Activated naive CD4-positive, alpha-beta T cell treated with anti-CD3 and anti-CD28 coated beads, Interleukin-2, amount 10 ng/mL, durations not matched to agents 7 days and 5 days (primary cell): ENCODE data around the gene MIXL1.

Experiments used
- CTCF ChIA-PET: fragments of 350-600 bp; sonication (Branson Sonifier 250); formaldehyde crosslinking; loops from one replicate; lab custom pipeline; 2021; ENCODE audit warnings: antibody characterized with exemption; lab: Charles Lee
- DNase-seq: peaks from one replicate; pipeline ENCODE4 v3.0.0-alpha.2; 2020
- H3K27ac Mint-ChIP-seq: one replicate; pipeline ENCODE4 v1.8.0; 2021; ENCODE audit warnings: mild to moderate bottlenecking, moderate library complexity, mixed read lengths
- H3K27me3 Mint-ChIP-seq: one replicate; pipeline ENCODE4 v1.8.0; 2021; ENCODE audit warnings: mild to moderate bottlenecking, mixed read lengths
- H3K36me3 Mint-ChIP-seq: one replicate; pipeline ENCODE4 v1.8.0; 2021; ENCODE audit warnings: mixed read lengths
- H3K4me1 Mint-ChIP-seq: one replicate; pipeline ENCODE4 v1.8.0; 2021; ENCODE audit warnings: mixed read lengths
- H3K4me3 Mint-ChIP-seq: one replicate; pipeline ENCODE4 v1.8.0; 2021; ENCODE audit warnings: mild to moderate bottlenecking, moderate library complexity, mixed read lengths
- H3K9me3 Mint-ChIP-seq: one replicate; pipeline ENCODE4 v1.8.0; 2021; ENCODE audit warnings: mixed read lengths

Gene MIXL1

DNA sequence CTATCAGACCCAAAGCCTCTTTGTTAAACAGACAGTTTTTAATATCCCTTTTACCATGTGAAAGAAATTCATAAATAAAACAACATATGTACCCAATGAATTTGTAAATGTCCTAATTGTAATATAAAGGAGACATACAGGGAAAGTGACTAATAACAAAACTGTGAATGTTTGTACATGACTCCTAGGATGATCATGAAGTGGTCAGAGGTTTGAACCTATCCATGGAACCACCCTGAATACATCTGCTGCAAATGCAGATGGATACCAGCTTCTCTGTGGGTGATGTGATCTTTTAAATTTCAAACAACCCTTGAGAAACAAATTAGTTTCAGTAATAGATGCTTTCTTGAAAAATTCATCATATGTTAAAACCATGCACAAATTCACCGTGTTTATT is 20.2 kb upstream of the MIXL1 start:
- H3K4me3 Mint-ChIP-seq = no peak overlapping the region
- CTCF ChIA-PET = interaction anchor here (1.5 kb wide), 1 partner anchor 78 kb away, joined by 9 read pairs; no protein-coding TSS in a partner anchor
- H3K36me3 Mint-ChIP-seq = no peaks in the 10 kb centered on the region
- peaks cover 35% of the 10 kb centered on the region for H3K27me3 Mint-ChIP-seq
- H3K9me3 Mint-ChIP-seq = no peaks in the 10 kb centered on the region
- DNase-seq = no peak
- H3K4me1 Mint-ChIP-seq = no peaks in the 10 kb centered on the region
- no peak overlapping the region for H3K27ac Mint-ChIP-seq

DNA sequence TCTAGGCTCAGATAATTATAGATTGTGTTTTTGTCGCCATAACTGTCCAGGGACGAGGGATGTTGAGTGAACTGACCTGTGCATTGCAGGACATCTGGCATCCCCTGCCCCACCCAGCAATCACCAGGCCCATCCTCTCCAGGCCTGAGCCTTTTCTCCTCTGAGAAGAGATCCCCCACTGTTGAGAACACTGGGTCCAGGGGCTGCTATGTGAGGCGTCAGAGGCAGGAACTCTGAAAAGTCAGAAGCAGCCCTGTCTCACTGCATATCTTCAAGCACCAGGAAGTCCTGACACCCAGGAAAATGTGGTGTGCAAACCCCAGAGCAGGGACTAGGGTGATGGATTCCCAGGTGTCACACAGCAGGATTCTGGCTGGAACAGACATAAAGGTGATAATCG is 19.8 kb upstream of the MIXL1 start:
- no peak overlapping the region for H3K27ac Mint-ChIP-seq
- DNase-seq = no peak
- no peak overlapping the region for H3K4me3 Mint-ChIP-seq
- CTCF ChIA-PET = no interaction called here
- H3K36me3 Mint-ChIP-seq = no peaks in the 10 kb centered on the region
- H3K27me3 Mint-ChIP-seq = peaks cover 39% of the 10 kb centered on the region
- H3K9me3 Mint-ChIP-seq = no peaks in the 10 kb centered on the region
- no peaks in the 10 kb centered on the region for H3K4me1 Mint-ChIP-seq

DNA sequence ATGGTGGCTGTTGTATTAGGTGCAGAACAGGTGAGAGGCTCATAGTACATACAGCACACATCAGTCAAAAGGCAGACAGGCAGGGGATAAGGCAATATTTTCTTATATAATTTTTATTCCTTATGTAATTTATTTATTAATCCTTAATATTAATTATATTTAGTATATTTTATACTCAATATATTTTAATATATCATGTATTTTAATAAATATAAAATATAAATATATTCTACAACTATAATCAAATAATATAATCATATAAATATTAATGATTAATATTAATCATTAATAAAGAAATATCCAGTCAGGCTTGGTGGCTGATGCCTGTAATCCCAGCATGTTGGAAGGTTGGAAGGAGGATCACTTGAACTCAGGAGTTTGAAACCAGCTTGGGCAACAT is 19.3 kb upstream of the MIXL1 start:
- DNase-seq = no peak
- Mint-ChIP-seq H3K4me3 (no peak overlapping the region), H3K36me3 (no peaks in the 10 kb centered on the region), H3K27ac (no peak overlapping the region), H3K4me1 (no peaks in the 10 kb centered on the region), H3K27me3 (peaks cover 43% of the 10 kb centered on the region), H3K9me3 (no peaks in the 10 kb centered on the region)
- CTCF ChIA-PET = interaction anchor here (0.9 kb wide), 1 partner anchor 79 kb away, joined by 3 read pairs; no protein-coding TSS in a partner anchor

DNA sequence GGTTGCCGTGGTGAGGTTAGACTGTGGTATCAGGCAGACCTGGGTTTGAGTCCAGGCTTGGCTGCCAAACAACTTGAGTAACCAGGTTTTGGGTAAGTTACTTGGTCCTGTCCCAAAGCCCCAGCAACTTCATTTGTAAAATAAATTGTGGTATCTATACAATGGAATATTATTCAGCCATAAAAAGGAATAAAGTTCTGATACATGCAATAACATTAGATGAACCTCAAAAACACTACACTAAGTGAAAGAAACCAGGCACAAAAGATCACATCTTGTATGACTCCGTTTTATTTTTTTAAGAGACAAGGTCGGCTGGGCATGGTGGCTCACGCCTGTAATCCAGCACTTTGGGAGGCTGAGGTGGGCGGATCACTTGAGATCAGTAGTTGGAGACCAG is 16.4 kb upstream of the MIXL1 start:
- no peak for DNase-seq
- Mint-ChIP-seq H3K27me3 (peaks cover 37% of the 10 kb centered on the region), H3K4me1 (no peaks in the 10 kb centered on the region), H3K27ac (no peak overlapping the region), H3K9me3 (no peaks in the 10 kb centered on the region), H3K4me3 (no peak overlapping the region), H3K36me3 (no peaks in the 10 kb centered on the region)
- CTCF ChIA-PET = interaction anchor here (1.5 kb wide), 1 partner anchor 9 kb away, joined by 6 read pairs; no protein-coding TSS in a partner anchor

DNA sequence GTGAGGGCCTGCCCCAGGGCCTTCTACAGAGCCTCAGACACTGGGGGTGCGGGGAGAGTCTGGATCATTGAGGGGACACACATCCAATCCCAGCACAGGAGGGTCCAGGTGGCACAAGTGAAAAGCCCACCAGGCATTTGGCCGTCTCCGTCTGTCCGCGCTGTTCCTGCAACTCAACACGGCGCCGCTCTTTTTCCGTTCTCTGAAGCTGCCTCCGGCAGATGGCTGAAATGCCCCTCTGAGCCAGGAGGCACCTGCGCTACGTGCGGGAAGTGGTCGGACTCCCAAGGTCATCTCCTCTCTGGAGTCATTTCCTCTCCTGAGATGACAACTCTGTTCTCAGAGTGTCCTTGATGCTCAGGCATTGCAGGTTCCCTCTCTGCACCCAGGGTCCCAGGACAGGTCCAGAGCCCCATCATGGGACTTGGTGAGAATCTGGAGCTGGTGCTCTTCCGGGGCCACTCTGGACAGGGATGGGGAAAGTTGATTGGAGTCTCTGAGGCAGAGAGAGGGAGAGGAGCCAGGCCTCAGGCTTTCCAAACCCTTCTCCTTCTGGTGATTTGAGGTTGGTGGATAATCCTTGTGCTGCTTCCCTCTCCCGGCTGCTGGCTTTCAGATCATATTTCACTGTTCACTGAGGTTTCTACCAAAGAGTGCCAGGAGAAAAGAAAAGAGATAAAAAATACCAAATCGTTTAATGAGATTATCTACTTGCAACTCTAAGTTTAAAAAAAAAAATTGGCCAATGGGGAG is 14.0 kb upstream of the MIXL1 start:
- CTCF ChIA-PET = interaction anchor here (0.9 to 1.0 kb wide), 2 partner anchors 12 to 124 kb away, joined by 3 read pairs; no protein-coding TSS in a partner anchor
- no peak overlapping the region for H3K27ac Mint-ChIP-seq
- peaks cover 33% of the 10 kb centered on the region for H3K27me3 Mint-ChIP-seq
- H3K36me3 Mint-ChIP-seq = no peaks in the 10 kb centered on the region
- H3K9me3 Mint-ChIP-seq = no peaks in the 10 kb centered on the region
- H3K4me3 Mint-ChIP-seq = no peak overlapping the region
- DNase-seq = no peak
- H3K4me1 Mint-ChIP-seq = no peaks in the 10 kb centered on the region

DNA sequence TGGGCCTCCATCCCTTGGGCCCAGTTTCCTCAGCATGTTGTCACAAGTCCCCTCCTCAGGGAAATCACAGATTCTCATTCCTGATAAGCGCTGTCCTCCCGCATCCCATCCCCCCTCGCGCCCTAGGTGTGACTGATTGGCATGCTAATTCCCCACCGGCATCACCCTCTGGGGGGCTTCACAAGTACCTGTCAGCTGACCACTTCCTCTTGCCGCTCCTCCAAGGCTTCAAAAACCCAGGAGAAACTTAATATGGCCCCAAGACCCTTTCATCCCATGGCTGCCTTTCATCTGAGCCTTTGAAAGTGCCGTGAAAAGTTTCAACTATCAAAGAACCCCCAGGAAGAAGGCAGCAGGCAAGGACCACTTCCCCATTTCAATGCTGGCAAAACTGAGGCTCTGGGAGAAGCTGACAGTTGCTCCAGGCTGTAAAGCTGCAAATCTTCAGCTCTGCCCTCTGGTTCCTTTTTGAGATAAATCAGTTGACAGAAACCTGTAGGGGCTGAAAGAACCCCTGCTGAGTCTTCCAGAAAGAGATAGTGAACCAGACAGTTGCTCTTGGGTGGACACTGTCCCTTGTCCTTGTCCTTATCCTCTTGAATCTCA is 12.8 kb upstream of the MIXL1 start:
- no peak for DNase-seq
- H3K36me3 Mint-ChIP-seq = no peaks in the 10 kb centered on the region
- H3K27ac Mint-ChIP-seq = peak overlapping the region; percentile 37
- H3K27me3 Mint-ChIP-seq = peaks cover 39% of the 10 kb centered on the region
- no peak overlapping the region for H3K4me3 Mint-ChIP-seq
- CTCF ChIA-PET = interaction anchor here (0.9 to 2.0 kb wide), 3 partner anchors 14 to 123 kb away, joined by 3 to 6 read pairs (median 3); no protein-coding TSS in a partner anchor
- H3K9me3 Mint-ChIP-seq = no peaks in the 10 kb centered on the region
- no peaks in the 10 kb centered on the region for H3K4me1 Mint-ChIP-seq

DNA sequence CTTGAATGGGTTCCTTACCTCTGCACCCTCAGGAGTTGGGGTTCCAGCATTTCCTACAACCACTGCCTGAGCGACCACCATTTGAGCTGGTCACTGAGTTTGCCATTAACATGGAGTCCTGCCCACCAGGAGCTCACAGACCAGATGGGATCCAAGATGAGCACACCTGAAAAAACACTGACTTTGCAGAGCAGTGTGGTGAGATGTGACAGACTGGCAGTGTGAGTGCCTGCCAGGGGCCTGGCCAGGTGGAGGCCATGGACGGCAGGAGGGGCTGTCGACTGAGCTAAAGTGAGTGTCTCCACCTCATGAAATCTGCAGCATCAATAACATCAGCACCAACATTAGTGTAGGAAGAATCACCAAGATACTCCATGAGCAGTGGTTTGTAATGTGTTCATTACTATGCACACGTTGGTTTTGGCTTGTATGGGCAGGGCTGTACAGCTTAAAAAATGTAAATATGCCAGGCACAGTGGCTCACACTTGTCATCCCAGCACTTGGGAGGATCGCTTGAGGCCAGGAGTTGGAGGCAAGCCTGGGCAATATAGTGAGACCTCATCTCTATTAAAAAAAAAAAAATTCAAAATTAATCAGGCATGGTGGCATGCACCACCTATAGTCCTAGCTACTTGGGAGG is 12.2 kb upstream of the MIXL1 start:
- Mint-ChIP-seq H3K4me3 (no peak overlapping the region), H3K9me3 (no peaks in the 10 kb centered on the region), H3K27ac (no peak overlapping the region), H3K36me3 (no peaks in the 10 kb centered on the region), H3K27me3 (peaks cover 39% of the 10 kb centered on the region), H3K4me1 (no peaks in the 10 kb centered on the region)
- CTCF ChIA-PET = interaction anchor here (1.4 to 2.0 kb wide), 2 partner anchors 14 to 86 kb away, joined by 3 to 6 read pairs; no protein-coding TSS in a partner anchor
- no peak for DNase-seq

DNA sequence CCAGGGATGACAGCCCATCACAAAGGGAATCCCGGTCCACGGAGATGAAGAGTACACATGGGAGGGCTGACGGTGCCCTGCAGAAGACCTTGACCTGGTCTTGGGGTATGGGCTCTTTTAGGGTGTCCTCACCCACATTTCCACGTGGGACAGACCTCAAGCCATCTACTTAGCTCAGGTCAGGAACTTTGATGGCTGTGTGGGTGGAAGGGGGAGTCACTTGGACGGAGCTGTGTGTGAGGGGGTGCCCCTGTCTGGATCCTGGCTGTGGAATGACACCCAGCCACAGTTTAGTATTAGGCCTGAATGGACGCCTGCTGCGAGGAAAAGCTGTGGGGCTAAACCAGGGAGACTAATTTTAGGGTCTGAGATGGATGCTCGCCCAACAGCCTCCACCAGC is 10.9 kb upstream of the MIXL1 start:
- H3K27ac Mint-ChIP-seq = no peak overlapping the region
- no peaks in the 10 kb centered on the region for H3K4me1 Mint-ChIP-seq
- CTCF ChIA-PET = interaction anchor here (1.3 kb wide), 1 partner anchor 12 kb away, joined by 3 read pairs; no protein-coding TSS in a partner anchor
- H3K4me3 Mint-ChIP-seq = no peak overlapping the region
- no peak for DNase-seq
- H3K9me3 Mint-ChIP-seq = no peaks in the 10 kb centered on the region
- no peaks in the 10 kb centered on the region for H3K36me3 Mint-ChIP-seq
- H3K27me3 Mint-ChIP-seq = peaks cover 35% of the 10 kb centered on the region

DNA sequence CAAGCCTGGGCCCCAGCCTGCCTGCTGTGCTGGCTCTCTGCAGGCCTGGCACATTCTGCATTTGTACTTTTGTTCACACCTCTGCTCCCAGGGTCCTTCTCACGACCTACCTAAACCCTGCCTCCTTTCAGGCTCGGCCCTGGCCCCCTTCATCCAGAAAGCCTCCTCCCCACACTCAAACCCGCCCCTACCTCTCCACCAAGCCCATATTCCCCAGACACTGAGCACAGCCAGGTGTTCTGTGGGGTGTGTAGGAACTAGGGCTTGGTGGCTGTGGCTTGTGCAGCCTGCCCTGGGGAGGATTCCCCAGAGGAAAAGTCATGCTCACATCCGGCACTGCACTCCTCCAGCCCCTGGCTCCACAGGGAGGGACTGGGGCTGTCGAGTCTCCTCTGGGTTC is 8.2 kb upstream of the MIXL1 start:
- no peak for DNase-seq
- Mint-ChIP-seq H3K36me3 (no peaks in the 10 kb centered on the region), H3K9me3 (no peaks in the 10 kb centered on the region), H3K4me3 (no peak overlapping the region), H3K27ac (no peak overlapping the region), H3K4me1 (no peaks in the 10 kb centered on the region), H3K27me3 (peaks cover 26% of the 10 kb centered on the region)
- CTCF ChIA-PET = no interaction called here

DNA sequence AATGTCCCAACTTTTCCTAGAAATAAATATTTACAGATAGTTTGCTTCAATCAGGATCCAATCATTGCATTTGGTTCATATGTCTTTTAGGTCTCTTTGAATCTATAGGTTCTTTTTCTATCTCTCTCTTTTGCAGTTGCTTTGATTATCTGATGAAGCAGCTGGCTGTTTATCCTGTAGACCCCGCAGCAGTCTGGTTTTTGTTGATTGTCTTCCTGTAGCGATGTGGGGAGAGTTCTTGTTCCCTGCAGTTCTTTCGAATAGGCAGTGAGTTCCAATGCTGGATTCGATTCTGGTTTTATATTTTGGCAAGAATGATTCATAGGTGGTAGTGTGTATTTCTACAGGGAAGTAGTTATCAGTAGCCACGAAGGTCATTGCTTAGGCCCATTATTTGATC is 7.4 kb upstream of the MIXL1 start:
- no peaks in the 10 kb centered on the region for H3K9me3 Mint-ChIP-seq
- no peak for DNase-seq
- H3K27ac Mint-ChIP-seq = no peak overlapping the region
- peaks cover 27% of the 10 kb centered on the region for H3K27me3 Mint-ChIP-seq
- H3K4me3 Mint-ChIP-seq = no peak overlapping the region
- H3K4me1 Mint-ChIP-seq = no peaks in the 10 kb centered on the region
- no peaks in the 10 kb centered on the region for H3K36me3 Mint-ChIP-seq
- CTCF ChIA-PET = interaction anchor here (0.6 kb wide), 1 partner anchor 18 kb away, joined by 3 read pairs; no protein-coding TSS in a partner anchor

DNA sequence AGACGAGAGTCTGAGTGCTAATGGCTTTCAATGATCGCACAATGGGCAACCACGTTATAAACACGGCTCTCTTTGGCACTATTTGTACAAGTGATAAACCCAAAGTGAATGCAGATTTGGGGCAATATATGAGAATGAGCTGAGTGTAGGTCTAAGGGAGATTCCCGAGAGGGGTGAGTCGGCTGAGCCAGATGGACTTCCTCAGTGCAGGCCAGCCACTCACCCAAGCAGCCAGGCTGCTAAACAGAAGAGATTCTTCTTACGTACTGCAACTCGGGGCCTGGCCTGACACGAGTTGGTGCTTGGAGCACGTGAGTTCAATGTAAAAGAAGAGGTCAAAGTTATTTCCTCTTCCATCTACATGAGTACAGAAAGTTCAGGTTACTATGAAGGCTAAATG is 6.2 kb upstream of the MIXL1 start:
- Mint-ChIP-seq H3K27ac (no peak overlapping the region), H3K27me3 (peaks cover 34% of the 10 kb centered on the region), H3K4me1 (no peaks in the 10 kb centered on the region), H3K36me3 (no peaks in the 10 kb centered on the region), H3K9me3 (no peaks in the 10 kb centered on the region), H3K4me3 (no peak overlapping the region)
- CTCF ChIA-PET = no interaction called here
- no peak for DNase-seq

DNA sequence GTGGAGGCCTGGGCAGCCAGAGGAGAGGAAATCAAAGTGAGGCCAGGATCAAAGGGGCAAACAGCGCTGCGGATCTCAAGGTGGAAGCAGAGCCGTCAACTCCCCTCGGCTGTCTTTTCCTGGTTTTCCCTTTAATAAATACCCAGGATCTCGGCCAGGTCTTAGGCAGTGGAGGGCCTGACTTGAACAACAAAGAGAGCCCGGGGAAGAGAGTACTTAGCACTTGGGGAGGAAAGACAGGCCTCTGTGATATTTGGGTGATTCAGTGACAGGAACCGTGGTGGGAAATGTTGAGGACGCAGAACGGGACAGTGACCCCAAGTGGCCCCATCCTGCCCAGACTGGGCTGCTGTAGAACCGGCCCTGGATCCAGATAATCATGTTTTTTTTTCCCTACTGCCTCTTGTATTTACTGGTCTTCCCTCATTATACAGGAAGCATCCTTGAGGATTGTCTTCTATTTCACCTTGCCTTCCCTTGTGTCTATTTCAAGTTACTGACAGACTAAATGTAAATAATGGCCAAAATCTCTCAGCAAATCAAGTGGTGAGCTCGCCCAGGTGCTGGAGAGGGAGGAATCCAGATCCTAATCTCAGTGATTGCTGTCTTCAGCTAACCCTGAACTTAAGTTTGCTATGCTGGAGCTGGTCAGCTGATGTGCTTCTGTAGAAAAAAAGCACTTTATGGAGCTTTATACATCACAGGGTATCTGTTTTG is 2.8 kb upstream of the MIXL1 start:
- Mint-ChIP-seq H3K9me3 (no peaks in the 10 kb centered on the region), H3K4me1 (peaks cover 6% of the 10 kb centered on the region), H3K27me3 (peaks cover 58% of the 10 kb centered on the region), H3K36me3 (no peaks in the 10 kb centered on the region), H3K27ac (no peak overlapping the region), H3K4me3 (no peak overlapping the region)
- no peak for DNase-seq
- CTCF ChIA-PET = interaction anchor here (0.5 kb wide), 1 partner anchor 113 kb away, joined by 3 read pairs; no protein-coding TSS in a partner anchor

DNA sequence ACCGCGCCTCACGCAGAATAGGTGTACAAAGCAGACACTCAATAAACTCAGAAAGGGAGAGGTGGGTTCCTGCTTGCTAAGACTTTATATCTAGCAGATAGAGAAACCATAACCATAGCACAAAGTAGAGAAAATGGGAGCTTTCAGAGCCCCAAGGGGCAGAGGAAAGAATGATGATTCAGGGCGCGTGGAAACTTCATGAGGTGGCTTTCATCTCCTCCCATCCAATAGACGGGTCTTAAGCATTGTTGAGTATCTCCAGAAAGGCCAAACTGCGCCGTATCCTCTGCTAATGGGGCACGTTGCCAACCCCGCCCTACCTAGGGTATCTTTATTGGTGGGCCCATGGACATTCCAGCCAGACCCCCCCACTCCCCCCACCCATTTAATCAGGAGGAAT is 778 bp upstream of the MIXL1 start:
- H3K4me1 Mint-ChIP-seq = peaks cover 6% of the 10 kb centered on the region
- DNase-seq = no peak
- CTCF ChIA-PET = interaction anchor here (1.2 kb wide), 1 partner anchor 96 kb away, joined by 4 read pairs; no protein-coding TSS in a partner anchor
- peak overlapping the region; percentile 39 for H3K4me3 Mint-ChIP-seq
- H3K27me3 Mint-ChIP-seq = peaks cover 60% of the 10 kb centered on the region
- H3K9me3 Mint-ChIP-seq = no peaks in the 10 kb centered on the region
- peaks cover 2% of the 10 kb centered on the region for H3K36me3 Mint-ChIP-seq
- H3K27ac Mint-ChIP-seq = peak overlapping the region; percentile 19
